GM21717 (cell line): ENCODE results near the gene NOP56.
A peak's percentile ranks its signal among the peaks of the same experiment; 100 is the strongest.

Experiments
- ATAC-seq: cut with Tn5 transposase; IDR thresholded peaks from one replicate; pipeline ENCODE4 v1.9.1; 2021; ENCODE audit warnings: mild to moderate bottlenecking, moderate library complexity; ENCODE audit not compliant: unreplicated experiment

Gene NOP56

GRCh38 chr20:2651772-2652723, at the start of gene NOP56:
TSS of gene NOP56 (plus strand) at chr20:2652632. CDS start at chr20:2652661, 29 bp downstream.
- peak; percentile 75 for ATAC-seq

- no peak for ATAC-seq
Measured at GRCh38 chr20:2602746-2603145, 49.7 kb upstream of the NOP56 start.

- no peak for ATAC-seq
Measured at GRCh38 chr20:2603816-2604505, 48.5 kb upstream of the NOP56 start.

GRCh38 chr20:2604506-2604835, 48.0 kb upstream of the NOP56 start:
- ATAC-seq, result no peak

GRCh38 chr20:2606507-2607006, 45.9 kb upstream of the NOP56 start:
- no peak for ATAC-seq

- ATAC-seq, result no peak
Measured at GRCh38 chr20:2610326-2610725, 42.1 kb upstream of the NOP56 start.

- ATAC-seq, result no peak
Measured at GRCh38 chr20:2610941-2611720, 41.3 kb upstream of the NOP56 start.

- no peak for ATAC-seq
Measured at GRCh38 chr20:2612073-2612472, 40.4 kb upstream of the NOP56 start.

GRCh38 chr20:2616634-2617033, 35.8 kb upstream of the NOP56 start:
- no peak for ATAC-seq

- ATAC-seq, result no peak
Measured at GRCh38 chr20:2617099-2617714, 35.2 kb upstream of the NOP56 start.

GRCh38 chr20:2618815-2619214, 33.6 kb upstream of the NOP56 start:
- no peak for ATAC-seq

- ATAC-seq, result no peak
Measured at GRCh38 chr20:2619337-2619736, 33.1 kb upstream of the NOP56 start.

- no peak for ATAC-seq
Measured at GRCh38 chr20:2619961-2620595, 32.4 kb upstream of the NOP56 start.

GRCh38 chr20:2624190-2624589, 28.2 kb upstream of the NOP56 start:
- no peak for ATAC-seq

GRCh38 chr20:2625062-2625461, 27.4 kb upstream of the NOP56 start:
- ATAC-seq, result no peak

GRCh38 chr20:2626853-2627541, 25.4 kb upstream of the NOP56 start:
- no peak for ATAC-seq

GRCh38 chr20:2631228-2631627, 21.2 kb upstream of the NOP56 start:
- ATAC-seq, result no peak

- ATAC-seq, result no peak
Measured at GRCh38 chr20:2633381-2633780, 19.1 kb upstream of the NOP56 start.

GRCh38 chr20:2637246-2637645, 15.2 kb upstream of the NOP56 start:
- no peak for ATAC-seq

- ATAC-seq, result no peak
Measured at GRCh38 chr20:2640260-2640659, 12.2 kb upstream of the NOP56 start.
